T-cell (primary cell): ENCODE results near the gene TTYH2. TPM values are rescaled to one million over a fixed set of nuclear protein-coding genes. Genes with fewer than 3 reads are reported as not detected.

Source experiments
- ATAC-seq, 4 experiments: fragments of 200-7000 bp in 3 of 4; fragments of 150-1000 bp in 1 of 4; cut with Tn5 transposase; replicated peaks in 1 of 4; 1 replicate in 3 of 4; 2 replicates in 1 of 4; pipeline ENCODE4 v1.10.0; 2021; ENCODE audit warnings: moderate library complexity in 3 of 4, mild to moderate bottlenecking in 2 of 4, moderate number of reproducible peaks in 1 of 4
- CTCF ChIA-PET, 2 donors: fragments of 300-600 bp; sonication (Branson Sonifier 250); formaldehyde crosslinking; loops; one replicate each; lab custom pipeline; 2022; ENCODE audit warnings: antibody characterized with exemption in 2 of 2; lab: Charles Lee
- POLR2A ChIA-PET, 2 donors: fragments of 300-600 bp; sonication (Branson Sonifier 250); formaldehyde crosslinking; loops; one replicate each; lab custom pipeline; 2022; ENCODE audit warnings: antibody characterized with exemption in 2 of 2; lab: Charles Lee
- DNase-seq, 35 experiments: peaks; one replicate each; pipeline versions ENCODE4 v3.0.0 to v3.0.0-alpha.2; 2013 to 2023
- H3K27ac ChIP-seq: one replicate; pipeline ENCODE4 v1.5.1; 2013; ENCODE audit warnings: low read length
- H3K27me3 ChIP-seq, 2 experiments: replicated peaks in 1 of 2; 1 replicate in 1 of 2; 2 replicates in 1 of 2; pipeline versions ENCODE4 v1.6.1 to v1.7.0; 2013; ENCODE audit warnings: low read length in 1 of 2, mixed read lengths in 1 of 2; ENCODE audit not compliant: control insufficient read depth in 2 of 2, insufficient read depth in 2 of 2; ENCODE audit errors: extremely low read depth in 1 of 2
- H3K36me3 ChIP-seq, 2 donors: 1 replicate in 1 of 2; 2 replicates in 1 of 2; pipeline versions ENCODE4 v1.6.1 to v1.7.0; 2013; ENCODE audit warnings: low read length in 1 of 2; ENCODE audit not compliant: control insufficient read depth in 2 of 2, insufficient read depth in 1 of 2; ENCODE audit errors: extremely low read depth in 1 of 2
- H3K4me1 ChIP-seq, 2 experiments: 1 replicate in 1 of 2; 2 replicates in 1 of 2; pipeline versions ENCODE4 v1.6.1 to v1.7.0; 2013; ENCODE audit warnings: low read length in 2 of 2, mixed read lengths in 1 of 2; ENCODE audit not compliant: insufficient read depth in 2 of 2, control insufficient read depth in 1 of 2; ENCODE audit errors: extremely low read depth in 1 of 2
- H3K4me3 ChIP-seq, 2 donors: 1 replicate in 1 of 2; 2 replicates in 1 of 2; pipeline versions ENCODE4 v1.5.1 to v1.7.0; 2013; ENCODE audit warnings: mild to moderate bottlenecking in 2 of 2, low read length in 1 of 2, moderate library complexity in 1 of 2; ENCODE audit not compliant: control insufficient read depth in 1 of 2; ENCODE audit errors: extremely low read depth in 1 of 2
- H3K9me3 ChIP-seq: 2 replicates; pipeline ENCODE4 v1.7.0; 2013
- H3K27ac Mint-ChIP-seq, 2 donors: one replicate each; pipeline ENCODE4 v1.8.0; 2020 to 2021; ENCODE audit warnings: mild to moderate bottlenecking in 2 of 2, mixed read lengths in 2 of 2
- H3K27me3 Mint-ChIP-seq, 2 donors: one replicate each; pipeline ENCODE4 v1.8.0; 2021 to 2022; ENCODE audit warnings: mixed read lengths in 2 of 2
- H3K36me3 Mint-ChIP-seq: one replicate; pipeline ENCODE4 v1.8.0; 2021; ENCODE audit warnings: mixed read lengths
- H3K4me1 Mint-ChIP-seq, 3 donors: one replicate each; pipeline ENCODE4 v1.8.0; 2020 to 2022; ENCODE audit warnings: mixed read lengths in 3 of 3, mild to moderate bottlenecking in 1 of 3
- H3K4me3 Mint-ChIP-seq, 3 donors: one replicate each; pipeline ENCODE4 v1.8.0; 2020 to 2022; ENCODE audit warnings: mild to moderate bottlenecking in 3 of 3, mixed read lengths in 3 of 3, moderate library complexity in 3 of 3
- H3K9me3 Mint-ChIP-seq, 3 donors: one replicate each; pipeline ENCODE4 v1.8.0; 2020 to 2022; ENCODE audit warnings: mixed read lengths in 3 of 3
- WGBS: methylation state at CpG from one replicate; pipeline ENCODE4 v1.1.5; 2013; ENCODE audit warnings: missing lambda C conversion rate; ENCODE audit not compliant: insufficient coverage; 5-methylcytosine and 5-hydroxymethylcytosine counted together
- total RNA-seq, 35 experiments: library from RNA in 6 of 35; stranded (reverse) in 6 of 35; fragments of 120-200 nt in 1 of 35; gene quantifications; one replicate each; pipeline versions ENCODE4 v1.2.1 to v1.2.4 and lab custom pipeline; 2013 to 2026

The TTYH2 gene
- total RNA-seq, 5 donors from 2014 or later (not counting 1 experiment from before 2014, with no cell fraction given), result 10.0 to 21.7 (median 16.0) TPM

- Histone ChIP-seq H3K9me3 (no peaks in the 10 kb centered on the region), H3K4me3 (no peak overlapping the region), H3K36me3 (peaks cover 0 to 35% of the 10 kb centered on the region in 2 donors), H3K27ac (peak overlapping the region; percentile 39), H3K4me1 (peaks cover 3 to 75% of the 10 kb centered on the region in 2 experiments), H3K27me3 (peaks cover 0 to 16% of the 10 kb centered on the region in 2 experiments)
- Mint-ChIP-seq H3K9me3 (no peaks in the 10 kb centered on the region), H3K27ac (peak overlapping the region; percentile 89 to 96), H3K36me3 (peaks cover 23% of the 10 kb centered on the region), H3K4me3 (peak overlapping the region; percentile 80 to 95 (median 92)), H3K27me3 (no peaks in the 10 kb centered on the region), H3K4me1 (peaks cover 43 to 79% (median 68%) of the 10 kb centered on the region in 3 donors)
- ATAC-seq (no peak), DNase-seq (no peak)
- ChIA-PET CTCF (interaction anchor here in 1 of 2 donors (1.0 kb wide), 1 partner anchor 84 kb away, joined by 3 read pairs; no protein-coding TSS in a partner anchor), POLR2A (no interaction called here)
- WGBS, result 85% methylated on average over 14 of the region's 14 CpGs
Observed at GRCh38 chr17:74211141-74211911, 2.0 kb upstream of the TTYH2 start.

- Histone ChIP-seq H3K27me3 (peaks cover 0 to 16% of the 10 kb centered on the region in 2 experiments), H3K9me3 (no peaks in the 10 kb centered on the region), H3K36me3 (peaks cover 0 to 34% of the 10 kb centered on the region in 2 donors), H3K4me1 (peaks cover 3 to 70% of the 10 kb centered on the region in 2 experiments), H3K4me3 (peak overlapping the region in 1 of 2 donors; percentile 63), H3K27ac (no peak overlapping the region)
- H3K4me1 Mint-ChIP-seq, result peaks cover 42 to 77% (median 67%) of the 10 kb centered on the region in 3 donors
- ChIA-PET POLR2A (no interaction called here), CTCF (interaction anchor here in 1 of 2 donors (1.0 kb wide), 1 partner anchor 84 kb away, joined by 3 read pairs; no protein-coding TSS in a partner anchor)
- H3K27ac Mint-ChIP-seq, result peak overlapping the region; percentile 89 to 96
- peak overlapping the region; percentile 80 to 95 (median 92) for H3K4me3 Mint-ChIP-seq
- no peaks in the 10 kb centered on the region for H3K9me3 Mint-ChIP-seq
- H3K27me3 Mint-ChIP-seq, result no peaks in the 10 kb centered on the region
- 78% methylated on average over 7 of the region's 8 CpGs for WGBS
- ATAC-seq (no peak), DNase-seq (peak in 1 of 35 experiments; percentile 20)
- H3K36me3 Mint-ChIP-seq, result peaks cover 26% of the 10 kb centered on the region
Observed at GRCh38 chr17:74211912-74212208, 1.5 kb upstream of the TTYH2 start.

GRCh38 chr17:74212209-74212912 lies 1.0 kb upstream of the TTYH2 start:
- ATAC-seq, result peak in 3 of 4 experiments; percentile 0 to 6 (median 6)
- H3K4me1 Mint-ChIP-seq, result peaks cover 43 to 73% (median 63%) of the 10 kb centered on the region in 3 donors
- 24% methylated on average over 38 of the region's 48 CpGs for WGBS

GRCh38 chr17:74213861-74214391 lies 555 bp downstream of the TTYH2 start:
- ATAC-seq (no peak), DNase-seq (peak in 3 of 35 experiments; percentile 11 to 19 (median 19))
- Mint-ChIP-seq H3K36me3 (peaks cover 20% of the 10 kb centered on the region), H3K4me1 (peaks cover 43 to 64% (median 54%) of the 10 kb centered on the region in 3 donors), H3K27me3 (no peaks in the 10 kb centered on the region), H3K27ac (peak overlapping the region in 1 of 2 donors; percentile 64), H3K9me3 (no peaks in the 10 kb centered on the region), H3K4me3 (peak overlapping the region; percentile 80 to 95 (median 92))
- Histone ChIP-seq H3K27ac (no peak overlapping the region), H3K27me3 (peaks cover 0 to 16% of the 10 kb centered on the region in 2 experiments), H3K36me3 (peaks cover 0 to 14% of the 10 kb centered on the region in 2 donors), H3K4me1 (peaks cover 0 to 63% of the 10 kb centered on the region in 2 experiments), H3K9me3 (no peaks in the 10 kb centered on the region), H3K4me3 (peak overlapping the region; percentile 7 to 63)
- WGBS, result 4% methylated on average over 26 of the region's 33 CpGs
- ChIA-PET CTCF (interaction anchor here (0.6 to 1.6 kb wide), 3 partner anchors 10 to 138 kb away, joined by 5 to 12 read pairs (median 6); partner anchors contain the start of gene RPL38 (in 1 of the 2)), POLR2A (no interaction called here)

More at GRCh38 chr17:74212209-74212912, 1.0 kb upstream of the TTYH2 start:
- Histone ChIP-seq H3K27ac (peak overlapping the region; percentile 51), H3K4me1 (peaks cover 3 to 67% of the 10 kb centered on the region in 2 experiments), H3K27me3 (peaks cover 0 to 16% of the 10 kb centered on the region in 2 experiments), H3K36me3 (peaks cover 0 to 29% of the 10 kb centered on the region in 2 donors), H3K9me3 (no peaks in the 10 kb centered on the region), H3K4me3 (peak overlapping the region; percentile 55 to 63)
- Mint-ChIP-seq H3K4me3 (peak overlapping the region; percentile 80 to 95 (median 92)), H3K27me3 (no peaks in the 10 kb centered on the region), H3K27ac (peak overlapping the region; percentile 89 to 96), H3K36me3 (peaks cover 30% of the 10 kb centered on the region), H3K9me3 (no peaks in the 10 kb centered on the region)
- CTCF ChIA-PET, result interaction anchor here (0.6 to 1.6 kb wide), 5 partner anchors 9 to 194 kb away, joined by 3 to 12 read pairs (median 5); partner anchors contain the start of gene RPL38 (in 1 of the 2)
- DNase-seq, result peak in 6 of 35 experiments; percentile 9 to 35 (median 20)
- POLR2A ChIA-PET, result interaction anchor here in 1 of 2 donors (0.6 kb wide), 1 partner anchor 139 kb away, joined by 6 read pairs; no protein-coding TSS in a partner anchor

- CTCF ChIA-PET, result interaction anchor here in 1 of 2 donors (0.6 kb wide), 2 partner anchors 8 to 12 kb away, joined by 3 to 6 read pairs; no protein-coding TSS in a partner anchor
- no peak for DNase-seq
- WGBS, result 93% methylated on average over 6 of the region's 16 CpGs
- Histone ChIP-seq H3K36me3 (peaks cover 0 to 6% of the 10 kb centered on the region in 2 donors), H3K27ac (no peak overlapping the region), H3K27me3 (peaks cover 0 to 16% of the 10 kb centered on the region in 2 experiments), H3K9me3 (no peaks in the 10 kb centered on the region), H3K4me1 (peaks cover 0 to 63% of the 10 kb centered on the region in 2 experiments), H3K4me3 (peak overlapping the region; percentile 7 to 63)
- Mint-ChIP-seq H3K27ac (peak overlapping the region in 1 of 2 donors; percentile 64), H3K4me3 (peak overlapping the region; percentile 80 to 95 (median 92)), H3K9me3 (no peaks in the 10 kb centered on the region), H3K4me1 (peaks cover 43 to 59% (median 48%) of the 10 kb centered on the region in 3 donors), H3K36me3 (peaks cover 18% of the 10 kb centered on the region), H3K27me3 (no peaks in the 10 kb centered on the region)
- POLR2A ChIA-PET, result no interaction called here
- no peak for ATAC-seq
Observed at GRCh38 chr17:74214484-74215341, 1.3 kb downstream of the TTYH2 start.
